Activated CD4-positive, alpha-beta T cell treated with anti-CD3 and anti-CD28 coated beads, Interleukin-2, amount 10 ng/mL, durations not matched to agents 7 days and 5 days (primary cell): ENCODE data around the gene MESD. TPM values are rescaled to one million over a fixed set of nuclear protein-coding genes. Genes with fewer than 3 reads are reported as not detected.

Source experiments
- CTCF ChIA-PET: fragments of 350-600 bp; sonication (Branson Sonifier 250); formaldehyde crosslinking; loops from one replicate; lab custom pipeline; 2021; ENCODE audit warnings: antibody characterized with exemption; lab: Charles Lee
- POLR2A ChIA-PET: fragments of 350-600 bp; sonication (Branson Sonifier 250); formaldehyde crosslinking; loops from one replicate; lab custom pipeline; 2021; ENCODE audit warnings: antibody characterized with exemption; lab: Charles Lee
- DNase-seq: peaks from one replicate; pipeline ENCODE4 v3.0.0-alpha.2; 2020
- H3K27ac Mint-ChIP-seq: one replicate; pipeline ENCODE4 v1.8.0; 2021; ENCODE audit warnings: mild to moderate bottlenecking, moderate library complexity, mixed read lengths
- H3K27me3 Mint-ChIP-seq: one replicate; pipeline ENCODE4 v1.8.0; 2021; ENCODE audit warnings: mixed read lengths
- H3K36me3 Mint-ChIP-seq: one replicate; pipeline ENCODE4 v1.8.0; 2021; ENCODE audit warnings: low read depth, mixed read lengths
- H3K4me1 Mint-ChIP-seq: one replicate; pipeline ENCODE4 v1.8.0; 2021; ENCODE audit warnings: mixed read lengths
- H3K4me3 Mint-ChIP-seq: one replicate; pipeline ENCODE4 v1.8.0; 2021; ENCODE audit warnings: mild to moderate bottlenecking, moderate library complexity, mixed read lengths
- H3K9me3 Mint-ChIP-seq: one replicate; pipeline ENCODE4 v1.8.0; 2021; ENCODE audit warnings: mixed read lengths
- total RNA-seq, 2 experiments: library from RNA; stranded (reverse); gene quantifications; one replicate each; pipeline ENCODE4 v1.2.3, GENCODE V29; 2021

The MESD gene
- 10 to 100 TPM; 34.0 to 34.3 TPM for total RNA-seq

GRCh38 chr15:80989518-80990478, at the start of gene MESD:
Gene MESD (minus strand): TSS chr15:80989819. CDS start chr15:80989791, 28 bp downstream.
- Mint-ChIP-seq H3K9me3 (no peaks in the 10 kb centered on the region), H3K4me3 (peak within 1 kb of the TSS; percentile 98), H3K36me3 (peaks cover 25% of the 10 kb centered on the region), H3K27me3 (no peaks in the 10 kb centered on the region), H3K27ac (peak within 1 kb of the TSS; percentile 97), H3K4me1 (peaks cover 57% of the 10 kb centered on the region)
- CTCF ChIA-PET = interaction anchor here (0.7 to 1.7 kb wide), 2 partner anchors 112 to 276 kb away, joined by 4 to 11 read pairs; no protein-coding TSS in a partner anchor
- DNase-seq = peak; percentile 97
- POLR2A ChIA-PET = no interaction called here

GRCh38 chr15:81038975-81039607, 49.5 kb upstream of the MESD start:
- H3K27ac Mint-ChIP-seq = peak overlapping the region; percentile 21
- no peak for DNase-seq
- peaks cover 2% of the 10 kb centered on the region for H3K9me3 Mint-ChIP-seq

GRCh38 chr15:81037952-81038743, 48.5 kb upstream of the MESD start:
- CTCF ChIA-PET = interaction anchor here (0.6 kb wide), 1 partner anchor 151 kb away, joined by 3 read pairs; no protein-coding TSS in a partner anchor
- POLR2A ChIA-PET = no interaction called here
- peak overlapping the region; percentile 33 for H3K27ac Mint-ChIP-seq
- no peaks in the 10 kb centered on the region for H3K27me3 Mint-ChIP-seq
- H3K4me3 Mint-ChIP-seq = no peak overlapping the region
- H3K9me3 Mint-ChIP-seq = peaks cover 2% of the 10 kb centered on the region
- no peak for DNase-seq
- H3K4me1 Mint-ChIP-seq = peaks cover 13% of the 10 kb centered on the region
- no peaks in the 10 kb centered on the region for H3K36me3 Mint-ChIP-seq

More at GRCh38 chr15:81038975-81039607, 49.5 kb upstream of the MESD start:
- Mint-ChIP-seq H3K4me3 (no peak overlapping the region), H3K36me3 (no peaks in the 10 kb centered on the region), H3K27me3 (no peaks in the 10 kb centered on the region), H3K4me1 (peaks cover 12% of the 10 kb centered on the region)
- ChIA-PET CTCF (interaction anchor here (0.6 to 0.7 kb wide), 2 partner anchors 15 to 137 kb away, joined by 3 read pairs; no protein-coding TSS in a partner anchor), POLR2A (no interaction called here)

- Mint-ChIP-seq H3K27me3 (no peaks in the 10 kb centered on the region), H3K27ac (no peak overlapping the region), H3K36me3 (peaks cover 9% of the 10 kb centered on the region), H3K9me3 (peaks cover 14% of the 10 kb centered on the region), H3K4me1 (peaks cover 14% of the 10 kb centered on the region), H3K4me3 (no peak overlapping the region)
- no peak for DNase-seq
- CTCF ChIA-PET = interaction anchor here (1.0 to 1.4 kb wide), 3 partner anchors 10 to 14 kb away, joined by 3 to 4 read pairs (median 3); no protein-coding TSS in a partner anchor
- POLR2A ChIA-PET = no interaction called here
Measured at GRCh38 chr15:81033508-81033907, 43.9 kb upstream of the MESD start.

- POLR2A ChIA-PET = no interaction called here
- peaks cover 9% of the 10 kb centered on the region for H3K36me3 Mint-ChIP-seq
- H3K4me3 Mint-ChIP-seq = no peak overlapping the region
- H3K9me3 Mint-ChIP-seq = peaks cover 14% of the 10 kb centered on the region
- H3K27ac Mint-ChIP-seq = no peak overlapping the region
- H3K27me3 Mint-ChIP-seq = no peaks in the 10 kb centered on the region
- CTCF ChIA-PET = interaction anchor here (0.8 to 1.0 kb wide), 3 partner anchors 9 to 233 kb away, joined by 3 read pairs; no protein-coding TSS in a partner anchor
- peaks cover 13% of the 10 kb centered on the region for H3K4me1 Mint-ChIP-seq
- DNase-seq = no peak
Measured at GRCh38 chr15:81032818-81033217, 43.2 kb upstream of the MESD start.

GRCh38 chr15:81032355-81032754, 42.7 kb upstream of the MESD start:
- H3K27ac Mint-ChIP-seq = no peak overlapping the region
- H3K27me3 Mint-ChIP-seq = no peaks in the 10 kb centered on the region
- DNase-seq = no peak
- peaks cover 14% of the 10 kb centered on the region for H3K9me3 Mint-ChIP-seq
- ChIA-PET CTCF (interaction anchor here (0.8 to 1.0 kb wide), 4 partner anchors 8 to 233 kb away, joined by 3 read pairs; no protein-coding TSS in a partner anchor), POLR2A (no interaction called here)
- no peak overlapping the region for H3K4me3 Mint-ChIP-seq
- peaks cover 13% of the 10 kb centered on the region for H3K4me1 Mint-ChIP-seq
- peaks cover 9% of the 10 kb centered on the region for H3K36me3 Mint-ChIP-seq

GRCh38 chr15:81031203-81031602, 41.6 kb upstream of the MESD start:
- POLR2A ChIA-PET = no interaction called here
- Mint-ChIP-seq H3K9me3 (peaks cover 14% of the 10 kb centered on the region), H3K27me3 (no peaks in the 10 kb centered on the region), H3K36me3 (peaks cover 9% of the 10 kb centered on the region), H3K4me3 (no peak overlapping the region), H3K4me1 (peaks cover 15% of the 10 kb centered on the region), H3K27ac (no peak overlapping the region)
- CTCF ChIA-PET = interaction anchor here (0.7 kb wide), 1 partner anchor 235 kb away, joined by 3 read pairs; no protein-coding TSS in a partner anchor
- DNase-seq = no peak

GRCh38 chr15:81030301-81030750, 40.7 kb upstream of the MESD start:
- ChIA-PET CTCF (no interaction called here), POLR2A (no interaction called here)
- Mint-ChIP-seq H3K27me3 (no peaks in the 10 kb centered on the region), H3K4me1 (peaks cover 16% of the 10 kb centered on the region), H3K4me3 (no peak overlapping the region), H3K9me3 (peaks cover 14% of the 10 kb centered on the region), H3K36me3 (peaks cover 9% of the 10 kb centered on the region), H3K27ac (no peak overlapping the region)
- no peak for DNase-seq

GRCh38 chr15:81029414-81030300, 40.0 kb upstream of the MESD start:
- H3K27ac Mint-ChIP-seq = no peak overlapping the region
- peaks cover 9% of the 10 kb centered on the region for H3K36me3 Mint-ChIP-seq
- H3K4me3 Mint-ChIP-seq = no peak overlapping the region
- CTCF ChIA-PET = no interaction called here
- POLR2A ChIA-PET = no interaction called here
- no peak for DNase-seq
- H3K27me3 Mint-ChIP-seq = no peaks in the 10 kb centered on the region
- peaks cover 20% of the 10 kb centered on the region for H3K4me1 Mint-ChIP-seq
- peaks cover 14% of the 10 kb centered on the region for H3K9me3 Mint-ChIP-seq

- H3K9me3 Mint-ChIP-seq = peaks cover 14% of the 10 kb centered on the region
- POLR2A ChIA-PET = no interaction called here
- no peak overlapping the region for H3K27ac Mint-ChIP-seq
- no peaks in the 10 kb centered on the region for H3K27me3 Mint-ChIP-seq
- peaks cover 9% of the 10 kb centered on the region for H3K36me3 Mint-ChIP-seq
- CTCF ChIA-PET = interaction anchor here (1.3 to 1.7 kb wide), 2 partner anchors 9 to 22 kb away, joined by 3 to 5 read pairs; no protein-coding TSS in a partner anchor
- peaks cover 28% of the 10 kb centered on the region for H3K4me1 Mint-ChIP-seq
- H3K4me3 Mint-ChIP-seq = no peak overlapping the region
- no peak for DNase-seq
Measured at GRCh38 chr15:81026836-81027599, 37.4 kb upstream of the MESD start.
